ENCODE measurements around the gene FOXK2.

DNA sequence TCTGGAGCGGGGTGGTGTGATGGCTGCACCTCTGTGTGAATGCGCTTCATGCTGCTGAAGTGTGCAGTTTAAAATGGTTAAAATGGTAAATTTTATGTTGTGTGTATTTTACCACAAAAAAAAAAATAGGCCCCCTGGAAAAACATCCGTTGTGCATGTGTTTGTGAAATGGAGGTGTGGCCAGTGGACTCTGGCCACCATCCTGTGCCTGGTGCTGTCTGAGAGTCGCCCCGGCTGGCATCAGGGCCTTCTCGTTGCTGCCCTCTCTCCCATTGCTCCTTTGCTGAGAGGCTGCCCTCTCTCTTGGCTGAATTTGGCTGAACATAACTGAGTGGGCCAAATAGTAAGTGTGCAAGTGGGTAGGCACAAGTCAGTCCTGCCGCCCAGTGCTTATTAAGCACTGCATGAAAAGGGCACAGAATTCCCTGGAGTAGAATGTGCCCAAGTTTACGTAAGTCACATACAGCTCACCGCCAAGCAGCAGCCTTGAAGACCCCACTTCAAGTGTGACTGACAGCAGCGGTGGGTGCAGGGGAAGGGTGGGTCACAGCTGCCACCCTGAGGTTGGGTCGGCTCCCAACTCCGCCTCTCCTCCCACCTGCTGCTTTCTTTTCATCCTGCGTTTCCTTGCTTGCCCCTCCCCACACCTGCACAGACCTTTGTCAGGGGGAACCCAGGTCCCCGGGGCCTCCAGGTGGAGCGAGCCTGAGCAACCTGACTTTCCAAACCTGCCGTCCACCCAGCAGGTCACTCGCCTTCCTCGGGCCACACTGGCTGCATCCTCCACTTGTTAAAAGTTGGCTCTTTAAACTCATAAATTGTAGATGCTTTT, 46.8 kb downstream of the FOXK2 start:
- TF ChIP-seq, protein P1, sequence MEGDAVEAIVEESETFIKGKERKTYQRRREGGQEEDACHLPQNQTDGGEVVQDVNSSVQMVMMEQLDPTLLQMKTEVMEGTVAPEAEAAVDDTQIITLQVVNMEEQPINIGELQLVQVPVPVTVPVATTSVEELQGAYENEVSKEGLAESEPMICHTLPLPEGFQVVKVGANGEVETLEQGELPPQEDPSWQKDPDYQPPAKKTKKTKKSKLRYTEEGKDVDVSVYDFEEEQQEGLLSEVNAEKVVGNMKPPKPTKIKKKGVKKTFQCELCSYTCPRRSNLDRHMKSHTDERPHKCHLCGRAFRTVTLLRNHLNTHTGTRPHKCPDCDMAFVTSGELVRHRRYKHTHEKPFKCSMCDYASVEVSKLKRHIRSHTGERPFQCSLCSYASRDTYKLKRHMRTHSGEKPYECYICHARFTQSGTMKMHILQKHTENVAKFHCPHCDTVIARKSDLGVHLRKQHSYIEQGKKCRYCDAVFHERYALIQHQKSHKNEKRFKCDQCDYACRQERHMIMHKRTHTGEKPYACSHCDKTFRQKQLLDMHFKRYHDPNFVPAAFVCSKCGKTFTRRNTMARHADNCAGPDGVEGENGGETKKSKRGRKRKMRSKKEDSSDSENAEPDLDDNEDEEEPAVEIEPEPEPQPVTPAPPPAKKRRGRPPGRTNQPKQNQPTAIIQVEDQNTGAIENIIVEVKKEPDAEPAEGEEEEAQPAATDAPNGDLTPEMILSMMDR (IDR thresholded peaks at IDR 0.05), result no peak
- TF ChIP-seq MYC (IDR thresholded peaks at IDR 0.05; ENCODE audit: borderline replicate concordance, low read length), result no peak
- TF ChIP-seq FOSL2 (IDR thresholded peaks at IDR 0.05), result no peak
- TF ChIP-seq FOSL2 (CRISPR knock-in tag; IDR thresholded peaks at IDR 0.05), result no peak
- TF ChIP-seq, protein P2, sequence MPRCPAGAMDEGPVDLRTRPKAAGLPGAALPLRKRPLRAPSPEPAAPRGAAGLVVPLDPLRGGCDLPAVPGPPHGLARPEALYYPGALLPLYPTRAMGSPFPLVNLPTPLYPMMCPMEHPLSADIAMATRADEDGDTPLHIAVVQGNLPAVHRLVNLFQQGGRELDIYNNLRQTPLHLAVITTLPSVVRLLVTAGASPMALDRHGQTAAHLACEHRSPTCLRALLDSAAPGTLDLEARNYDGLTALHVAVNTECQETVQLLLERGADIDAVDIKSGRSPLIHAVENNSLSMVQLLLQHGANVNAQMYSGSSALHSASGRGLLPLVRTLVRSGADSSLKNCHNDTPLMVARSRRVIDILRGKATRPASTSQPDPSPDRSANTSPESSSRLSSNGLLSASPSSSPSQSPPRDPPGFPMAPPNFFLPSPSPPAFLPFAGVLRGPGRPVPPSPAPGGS (IDR thresholded peaks at IDR 0.05), result no peak
- no peak for TF ChIP-seq MAZ (IDR thresholded peaks at IDR 0.05; ENCODE audit: borderline replicate concordance, low read depth, low read length)
- no peak for TF ChIP-seq EHF (CRISPR knock-in tag; IDR thresholded peaks at IDR 0.05)
- TF ChIP-seq, protein P3, sequence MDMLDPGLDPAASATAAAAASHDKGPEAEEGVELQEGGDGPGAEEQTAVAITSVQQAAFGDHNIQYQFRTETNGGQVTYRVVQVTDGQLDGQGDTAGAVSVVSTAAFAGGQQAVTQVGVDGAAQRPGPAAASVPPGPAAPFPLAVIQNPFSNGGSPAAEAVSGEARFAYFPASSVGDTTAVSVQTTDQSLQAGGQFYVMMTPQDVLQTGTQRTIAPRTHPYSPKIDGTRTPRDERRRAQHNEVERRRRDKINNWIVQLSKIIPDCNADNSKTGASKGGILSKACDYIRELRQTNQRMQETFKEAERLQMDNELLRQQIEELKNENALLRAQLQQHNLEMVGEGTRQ (IDR thresholded peaks at IDR 0.05), result no peak
- no peak for TF ChIP-seq RAD21 (conservative IDR thresholded peaks at IDR 0.05 in 1 of 2, IDR thresholded peaks at IDR 0.05 in 1 of 2)
- no peak for TF ChIP-seq ZC3H11A (IDR thresholded peaks at IDR 0.05)
- TF ChIP-seq RNF2 (IDR thresholded peaks at IDR 0.05; ENCODE audit: borderline replicate concordance, low read depth), result no peak
